Activated naive CD8-positive, alpha-beta T cell treated with anti-CD3 and anti-CD28 coated beads, Interleukin-2, amount 50 U/mL, for 24 hours (primary cell): Measurements from ENCODE around the gene SNRPD3.
"Not testable (repeated sequence)": the region's sequence is repeated elsewhere in the genome, so short reads cannot be mapped to it uniquely, and the experiment has no call there.

ENCODE experiments used
- ATAC-seq: fragments of 150-1000 bp; cut with Tn5 transposase; one replicate; pipeline ENCODE4 v1.10.0; 2021
- DNase-seq: peaks from one replicate; pipeline ENCODE4 v3.0.0; 2021
- H3K27ac Mint-ChIP-seq: one replicate; pipeline ENCODE4 v1.8.0; 2021; ENCODE audit warnings: mild to moderate bottlenecking, mixed read lengths
- H3K27me3 Mint-ChIP-seq: one replicate; pipeline ENCODE4 v1.8.0; 2021; ENCODE audit warnings: mixed read lengths
- H3K36me3 Mint-ChIP-seq: one replicate; pipeline ENCODE4 v1.8.0; 2021; ENCODE audit warnings: low read depth, mixed read lengths
- H3K4me1 Mint-ChIP-seq: one replicate; pipeline ENCODE4 v1.8.0; 2021; ENCODE audit warnings: mixed read lengths
- H3K4me3 Mint-ChIP-seq: one replicate; pipeline ENCODE4 v1.8.0; 2021; ENCODE audit warnings: mild to moderate bottlenecking, moderate library complexity, mixed read lengths
- H3K9me3 Mint-ChIP-seq: one replicate; pipeline ENCODE4 v1.8.0; 2021; ENCODE audit warnings: mixed read lengths

The SNRPD3 gene

GRCh38 chr22:24589518-24590030 lies 33.8 kb downstream of the SNRPD3 start:
- no peaks in the 10 kb centered on the region for H3K36me3 Mint-ChIP-seq
- no peaks in the 10 kb centered on the region for H3K9me3 Mint-ChIP-seq
- H3K4me3 Mint-ChIP-seq: no peak overlapping the region
- peaks cover 10% of the 10 kb centered on the region for H3K27me3 Mint-ChIP-seq
- ATAC-seq (no peak), DNase-seq (no peak)
- H3K27ac Mint-ChIP-seq: no peak overlapping the region
- peaks cover 5% of the 10 kb centered on the region for H3K4me1 Mint-ChIP-seq

- DNase-seq: no peak
- Mint-ChIP-seq H3K4me3 (no peak overlapping the region), H3K27ac (no peak overlapping the region), H3K4me1 (peaks cover 5% of the 10 kb centered on the region), H3K36me3 (no peaks in the 10 kb centered on the region), H3K27me3 (peaks cover 10% of the 10 kb centered on the region), H3K9me3 (no peaks in the 10 kb centered on the region)
- no peak for ATAC-seq
These were observed 34.9 kb downstream of the SNRPD3 start for GRCh38 chr22:24590596-24591173.

- H3K27ac Mint-ChIP-seq: no peak overlapping the region
- no peak overlapping the region for H3K4me3 Mint-ChIP-seq
- H3K4me1 Mint-ChIP-seq: peaks cover 5% of the 10 kb centered on the region
- ATAC-seq (no peak), DNase-seq (no peak)
- peaks cover 10% of the 10 kb centered on the region for H3K27me3 Mint-ChIP-seq
- H3K36me3 Mint-ChIP-seq: no peaks in the 10 kb centered on the region
- H3K9me3 Mint-ChIP-seq: no peaks in the 10 kb centered on the region
These were observed 35.6 kb downstream of the SNRPD3 start for GRCh38 chr22:24591286-24591830.

DNA sequence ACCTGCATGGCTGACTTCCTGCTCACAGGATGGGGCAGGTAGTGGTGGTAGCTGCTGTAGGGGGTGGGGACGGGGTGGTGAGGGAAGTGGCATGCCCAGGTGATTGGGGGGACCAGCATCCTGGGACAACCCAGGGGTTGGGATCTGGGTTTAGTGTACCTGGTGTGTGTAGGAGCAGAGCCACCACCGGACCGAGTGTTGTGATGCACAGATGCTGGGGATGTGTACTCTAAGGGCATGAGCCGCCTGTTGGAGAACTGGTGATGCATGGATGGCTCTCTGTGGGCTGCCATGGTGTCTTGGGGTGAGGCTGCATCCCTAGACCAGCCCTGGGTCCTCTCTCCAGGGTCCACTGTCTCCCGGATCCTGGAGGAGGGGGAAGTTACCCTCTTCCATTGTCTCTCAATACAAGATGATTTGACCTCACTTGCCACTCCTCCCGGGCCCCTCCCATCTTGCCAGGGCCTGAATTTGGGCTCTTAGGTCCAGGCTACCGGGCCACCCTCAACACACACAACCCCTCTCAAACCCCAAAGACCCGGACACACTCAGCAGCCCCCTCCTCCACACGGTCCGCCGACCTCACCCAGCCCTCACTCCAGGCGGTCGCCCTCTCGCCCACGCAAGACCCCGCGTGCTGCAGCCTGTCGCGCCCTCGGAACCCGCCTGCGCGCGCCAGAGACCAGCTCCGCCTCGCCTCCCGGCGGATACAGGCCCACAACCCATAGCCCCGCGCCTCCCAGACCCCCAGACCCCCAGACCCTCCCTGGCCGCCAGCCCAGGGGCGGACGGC lies 36.5 kb downstream of the SNRPD3 start:
- H3K36me3 Mint-ChIP-seq: no peaks in the 10 kb centered on the region
- peaks cover 10% of the 10 kb centered on the region for H3K27me3 Mint-ChIP-seq
- peaks cover 5% of the 10 kb centered on the region for H3K4me1 Mint-ChIP-seq
- peak; percentile 4 for ATAC-seq
- H3K27ac Mint-ChIP-seq: no peak overlapping the region
- DNase-seq: no peak
- H3K9me3 Mint-ChIP-seq: no peaks in the 10 kb centered on the region
- peak overlapping the region; percentile 71 for H3K4me3 Mint-ChIP-seq

GRCh38 chr22:24592851-24593558 lies 37.2 kb downstream of the SNRPD3 start, which contains the start of gene LRRC75B:
Gene LRRC75B (minus strand): TSS chr22:24593073. CDS start chr22:24593039, 34 bp downstream.
- peak; percentile 55 for DNase-seq
- peaks cover 5% of the 10 kb centered on the region for H3K4me1 Mint-ChIP-seq

GRCh38 chr22:24593559-24593835 lies 37.7 kb downstream of the SNRPD3 start:
- ATAC-seq, H3K36me3 Mint-ChIP-seq, H3K9me3 Mint-ChIP-seq, H3K4me1 Mint-ChIP-seq, DNase-seq, H3K27ac Mint-ChIP-seq: not testable (repeated sequence)
- Mint-ChIP-seq H3K4me3 (peak overlapping the region; percentile 49), H3K27me3 (peaks cover 10% of the 10 kb centered on the region)

More at GRCh38 chr22:24592851-24593558, 37.2 kb downstream of the SNRPD3 start, which contains the start of gene LRRC75B:
- Mint-ChIP-seq H3K27ac (no peak within 1 kb of the TSS), H3K27me3 (peaks cover 10% of the 10 kb centered on the region), H3K9me3 (no peaks in the 10 kb centered on the region), H3K4me3 (peak within 1 kb of the TSS; percentile 71), H3K36me3 (no peaks in the 10 kb centered on the region)
- peak; percentile 76 for ATAC-seq

GRCh38 chr22:24593836-24594568 lies 38.2 kb downstream of the SNRPD3 start:
- no peak for ATAC-seq
- peaks cover 5% of the 10 kb centered on the region for H3K4me1 Mint-ChIP-seq
- H3K36me3 Mint-ChIP-seq: no peaks in the 10 kb centered on the region
- H3K27ac Mint-ChIP-seq: no peak overlapping the region
- no peak overlapping the region for H3K4me3 Mint-ChIP-seq
- no peaks in the 10 kb centered on the region for H3K9me3 Mint-ChIP-seq
- H3K27me3 Mint-ChIP-seq: peaks cover 10% of the 10 kb centered on the region
- DNase-seq: no peak

DNA sequence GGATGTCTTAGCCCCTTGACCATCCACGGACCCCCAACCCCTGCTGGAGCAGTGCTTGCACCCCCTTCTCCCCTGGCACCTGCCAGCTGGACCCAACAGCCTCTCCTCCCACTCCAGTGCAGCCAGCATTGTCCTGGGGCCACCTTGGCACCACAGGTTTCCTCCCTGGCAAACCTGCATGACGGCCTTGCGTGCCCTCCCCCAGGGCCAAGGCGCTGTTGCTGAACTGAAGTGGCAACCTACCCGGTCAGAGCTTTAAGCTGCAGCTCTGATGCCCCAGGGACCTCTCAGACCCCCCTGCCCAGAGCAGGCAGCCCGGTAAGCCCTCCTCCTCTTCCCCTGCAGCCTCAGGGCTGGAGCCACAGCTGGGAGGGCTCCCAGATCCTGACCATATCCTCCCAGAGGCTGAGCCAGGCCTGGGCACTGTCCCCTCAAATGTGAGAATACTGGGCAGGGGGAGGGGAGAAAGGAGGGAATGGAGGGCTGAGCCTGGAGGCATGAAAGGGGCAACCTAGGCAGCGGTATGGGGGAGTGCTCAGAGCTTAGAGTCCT lies 38.8 kb downstream of the SNRPD3 start:
- Mint-ChIP-seq H3K36me3 (no peaks in the 10 kb centered on the region), H3K27me3 (peaks cover 10% of the 10 kb centered on the region)

DNA sequence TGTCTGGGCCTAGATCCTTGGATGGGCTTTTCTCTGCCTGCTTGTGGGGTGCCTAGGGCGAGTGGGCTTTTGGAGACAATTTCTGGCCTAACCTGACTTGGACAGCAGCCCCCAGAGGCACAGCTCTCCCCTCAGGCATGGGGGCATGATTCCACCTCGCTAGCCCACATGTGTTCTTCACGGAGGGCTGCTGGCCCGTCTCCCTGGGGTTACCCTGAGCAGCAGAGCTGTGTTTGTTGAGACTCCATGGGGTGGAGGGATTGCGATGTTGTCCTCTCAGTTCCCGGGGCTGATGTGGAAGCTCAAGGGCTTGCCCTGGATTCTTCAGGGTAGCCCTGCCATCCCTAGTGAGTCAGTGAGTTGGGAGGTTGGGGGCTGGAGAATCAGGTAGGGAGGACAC lies 39.4 kb downstream of the SNRPD3 start:
- H3K4me3 Mint-ChIP-seq: no peak overlapping the region
- H3K4me1 Mint-ChIP-seq: peaks cover 5% of the 10 kb centered on the region
- H3K27me3 Mint-ChIP-seq: peaks cover 10% of the 10 kb centered on the region
- no peak overlapping the region for H3K27ac Mint-ChIP-seq
- ATAC-seq (no peak), DNase-seq (no peak)
- no peaks in the 10 kb centered on the region for H3K36me3 Mint-ChIP-seq
- no peaks in the 10 kb centered on the region for H3K9me3 Mint-ChIP-seq

More for the DNA sequence above, 38.8 kb downstream of the SNRPD3 start:
- no peak for ATAC-seq
- no peaks in the 10 kb centered on the region for H3K9me3 Mint-ChIP-seq
- H3K4me1 Mint-ChIP-seq: peaks cover 5% of the 10 kb centered on the region
- DNase-seq: no peak
- no peak overlapping the region for H3K4me3 Mint-ChIP-seq
- no peak overlapping the region for H3K27ac Mint-ChIP-seq

DNA sequence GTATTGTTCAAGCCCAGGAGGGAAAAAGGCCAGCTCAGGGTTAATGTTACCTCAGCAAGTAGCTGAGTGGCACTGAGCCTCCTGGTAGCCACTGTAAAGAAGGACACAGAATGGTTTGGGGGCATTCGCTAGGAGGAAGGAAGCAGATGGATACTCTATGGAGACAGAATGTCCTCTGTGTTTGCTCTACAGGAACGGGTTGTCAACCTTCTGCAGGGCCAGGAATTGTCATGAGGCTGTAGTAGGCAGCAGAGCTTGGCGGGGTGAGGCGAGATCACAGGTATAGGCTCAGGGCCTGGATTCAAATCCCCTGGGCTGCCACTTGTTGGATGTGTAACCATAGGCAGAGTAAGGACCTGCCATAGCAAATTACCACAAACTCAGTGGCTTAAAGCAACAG lies 40.1 kb downstream of the SNRPD3 start:
- ATAC-seq: no peak
- Mint-ChIP-seq H3K4me3 (no peak overlapping the region), H3K27ac (no peak overlapping the region), H3K27me3 (peaks cover 10% of the 10 kb centered on the region), H3K9me3 (no peaks in the 10 kb centered on the region), H3K36me3 (no peaks in the 10 kb centered on the region), H3K4me1 (peaks cover 5% of the 10 kb centered on the region)
- DNase-seq: no peak

DNA sequence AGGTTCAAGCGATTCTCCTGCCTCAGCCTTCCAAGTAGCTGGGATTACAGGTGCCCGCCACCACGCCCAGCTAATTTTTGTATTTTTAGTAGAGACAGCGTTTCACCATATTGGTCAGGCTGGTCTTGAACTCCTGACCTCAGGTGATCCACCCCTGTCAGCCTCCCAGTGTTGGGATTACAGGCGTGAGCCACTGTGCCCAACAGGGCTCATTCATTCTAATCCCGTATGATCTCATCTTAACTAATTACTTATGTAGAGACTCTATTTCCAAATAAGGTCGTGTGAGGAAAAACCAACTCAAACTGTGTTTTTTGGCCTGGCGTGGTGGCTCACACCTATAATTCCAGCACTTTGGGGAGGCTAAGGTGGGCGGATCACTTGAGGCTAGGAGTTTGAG lies 41.3 kb downstream of the SNRPD3 start:
- not testable (repeated sequence) for H3K27me3 Mint-ChIP-seq, H3K36me3 Mint-ChIP-seq, H3K9me3 Mint-ChIP-seq, H3K27ac Mint-ChIP-seq, DNase-seq, H3K4me3 Mint-ChIP-seq, H3K4me1 Mint-ChIP-seq, ATAC-seq

- ATAC-seq (no peak), DNase-seq (no peak)
- Mint-ChIP-seq H3K4me3 (no peak overlapping the region), H3K27me3 (no peaks in the 10 kb centered on the region), H3K9me3 (no peaks in the 10 kb centered on the region), H3K36me3 (no peaks in the 10 kb centered on the region), H3K4me1 (peaks cover 17% of the 10 kb centered on the region), H3K27ac (peak overlapping the region; percentile 13)
These were observed 43.7 kb downstream of the SNRPD3 start for GRCh38 chr22:24599514-24599913.

DNA sequence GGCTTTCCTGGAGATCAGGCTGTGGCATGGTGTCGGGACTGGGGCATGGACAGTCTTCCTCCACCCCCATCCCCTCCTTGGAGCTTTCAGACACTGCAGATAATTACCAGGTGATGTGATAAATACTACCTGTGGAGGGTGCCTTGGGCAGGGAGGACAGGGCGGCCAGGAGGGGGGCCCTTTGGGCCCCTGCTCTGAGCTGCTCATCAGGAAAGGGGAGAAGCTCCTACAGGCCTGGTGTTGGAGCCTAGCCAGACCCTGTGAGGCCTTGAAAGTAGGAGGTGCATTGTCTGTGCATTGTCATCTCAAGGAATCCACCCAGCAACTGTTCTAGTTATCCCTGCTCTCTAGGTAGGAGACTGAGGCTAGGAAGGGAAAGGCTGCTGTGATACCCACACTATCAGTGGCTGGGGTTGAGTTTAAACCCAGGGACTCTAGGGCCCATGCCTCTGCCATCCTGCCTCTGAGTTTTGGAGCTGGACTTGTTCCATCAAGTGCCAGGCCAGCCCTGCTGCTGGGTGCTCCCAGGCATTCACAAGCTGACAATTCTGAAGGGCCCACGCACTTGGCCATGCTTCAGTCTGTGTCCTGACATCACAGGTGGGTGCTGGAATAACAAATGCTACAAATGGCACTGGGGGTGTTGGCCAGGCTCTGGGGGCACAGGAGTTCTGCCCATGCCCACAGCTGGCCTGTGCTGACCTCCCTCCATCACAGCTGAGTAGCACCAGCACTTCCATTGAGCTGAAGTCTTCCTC lies 44.3 kb downstream of the SNRPD3 start:
- not testable (repeated sequence) for H3K9me3 Mint-ChIP-seq, H3K4me3 Mint-ChIP-seq, ATAC-seq, DNase-seq, H3K27me3 Mint-ChIP-seq, H3K36me3 Mint-ChIP-seq, H3K27ac Mint-ChIP-seq
- peaks cover 17% of the 10 kb centered on the region for H3K4me1 Mint-ChIP-seq
